GM12875 (cell line): ENCODE measurements around the gene CD40.

Source experiments
- H3K4me3 ChIP-seq: one replicate; pipeline ENCODE4 v1.5.1; 2011; ENCODE audit warnings: low read depth, low read length, control low read depth
- CTCF ChIP-seq: IDR thresholded peaks from 2 replicates; pipeline ENCODE4 v1.5.1; 2011; ENCODE audit warnings: low read depth, mild to moderate bottlenecking, control low read depth, inconsistent platforms, low read length, moderate library complexity, borderline replicate concordance; ENCODE audit not compliant: insufficient read depth

The CD40 gene

DNA sequence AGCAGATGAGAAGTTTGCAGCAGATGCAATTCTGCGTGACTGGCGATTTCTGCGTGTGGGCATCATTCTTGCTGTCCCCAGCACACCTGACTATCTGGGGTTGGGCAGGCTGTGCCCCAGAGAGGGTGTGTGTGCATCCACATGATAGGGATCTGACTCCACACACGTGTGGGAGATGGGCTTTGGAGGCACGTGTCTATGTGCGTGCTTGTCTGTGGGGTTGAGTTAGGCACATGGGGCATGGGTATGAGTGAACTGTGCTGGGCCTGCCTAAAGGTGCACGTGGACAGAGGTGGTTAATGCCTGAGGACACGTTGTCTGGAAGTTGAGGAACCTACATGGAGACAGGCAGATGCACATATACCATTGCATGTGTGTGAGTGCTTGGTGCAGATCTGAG, 50.3 kb downstream of the CD40 start:
- H3K4me3 ChIP-seq: no peak overlapping the region
- TF ChIP-seq CTCF: no peak

DNA sequence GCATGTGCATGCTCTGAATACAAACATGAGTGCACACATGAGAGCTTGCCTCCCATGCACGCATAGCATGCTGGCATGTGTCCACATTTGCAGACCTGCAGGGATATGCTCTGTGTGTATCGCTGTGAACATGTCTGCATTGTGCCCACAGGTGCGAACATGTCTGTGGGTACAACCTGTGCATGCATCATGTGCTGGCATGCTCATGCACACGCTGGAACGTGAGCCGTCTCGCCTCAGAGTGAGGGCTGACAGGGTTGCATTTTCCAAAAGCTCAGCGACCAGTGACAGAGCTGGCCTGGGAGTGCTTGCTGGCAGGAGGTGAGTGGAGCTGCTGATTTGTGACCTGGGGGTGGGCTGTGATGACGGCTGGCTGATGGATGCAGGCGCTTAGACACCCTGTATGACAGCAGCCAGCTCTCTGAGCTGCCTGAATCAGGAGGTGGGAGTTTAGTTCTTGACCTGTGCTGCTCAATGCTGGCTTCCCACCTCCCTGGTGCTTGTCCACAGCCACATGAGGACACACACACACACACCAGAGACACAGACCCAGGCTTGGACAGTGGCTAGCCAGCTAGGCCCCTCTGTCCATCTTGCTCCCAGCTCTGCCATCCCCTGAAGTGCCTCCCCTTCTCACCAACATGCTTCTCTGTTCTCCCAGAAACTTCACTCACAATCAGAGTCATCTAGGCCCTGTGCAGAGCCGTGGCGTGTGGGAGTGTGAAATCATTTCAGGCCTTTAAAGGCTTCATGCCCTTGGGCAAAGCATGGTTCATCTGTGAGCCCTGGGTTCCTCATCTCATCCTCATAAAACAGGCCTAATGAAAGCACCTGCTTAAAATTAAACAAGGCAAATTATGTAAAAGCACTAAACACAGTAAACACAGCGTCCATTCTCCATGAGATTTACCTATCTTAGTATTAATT, 51.4 kb downstream of the CD40 start:
- H3K4me3 ChIP-seq: no peak overlapping the region
- TF ChIP-seq CTCF: no peak

GRCh38 chr20:46171476-46171875, 53.4 kb downstream of the CD40 start:
- no peak for TF ChIP-seq CTCF
- H3K4me3 ChIP-seq: no peak overlapping the region

GRCh38 chr20:46171909-46172308, 53.8 kb downstream of the CD40 start:
- TF ChIP-seq CTCF: no peak
- no peak overlapping the region for H3K4me3 ChIP-seq

- H3K4me3 ChIP-seq: no peak overlapping the region
- no peak for TF ChIP-seq CTCF
Measured at GRCh38 chr20:46172455-46172854, 54.3 kb downstream of the CD40 start.

DNA sequence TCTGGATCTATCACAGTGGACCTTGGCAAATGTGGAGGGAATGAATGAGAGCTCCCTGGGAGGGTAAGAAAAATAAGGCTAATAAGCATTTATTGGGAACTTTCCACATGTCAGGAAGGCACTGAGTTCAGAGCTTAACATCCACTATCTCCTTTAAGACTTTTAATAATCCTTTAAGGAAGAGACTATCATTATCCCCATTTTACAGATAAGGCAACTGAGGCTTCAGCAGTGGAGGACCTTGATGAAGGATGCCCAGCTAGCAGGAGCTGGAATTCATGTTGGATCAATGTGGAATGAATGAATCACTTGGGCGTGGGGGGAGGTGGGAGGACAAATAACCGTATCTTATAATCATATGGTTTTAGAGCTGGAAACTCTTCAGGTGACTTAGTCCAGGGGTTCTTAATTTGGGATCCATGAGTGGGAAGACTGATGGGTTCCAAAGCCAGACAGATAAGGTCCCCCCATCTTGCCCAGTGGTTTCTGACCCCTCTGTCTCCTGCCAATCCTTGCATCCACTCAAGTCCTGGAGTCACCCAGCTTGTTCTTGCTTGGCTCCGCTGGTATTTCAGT, 54.9 kb downstream of the CD40 start:
- no peak for TF ChIP-seq CTCF
- no peak overlapping the region for H3K4me3 ChIP-seq
